ENCODE data around the gene FHDC1. TPM values are rescaled to one million over a fixed set of nuclear protein-coding genes. Genes with fewer than 3 reads are reported as not detected.

Gene FHDC1
- total RNA-seq, 1 donor from 2014 or later = 22.3 TPM

- Mint-ChIP-seq H3K27ac (ENCODE audit: unreplicated experiment) (no peak overlapping the region), H3K9me3 (ENCODE audit: unreplicated experiment) (no peaks in the 10 kb centered on the region), H3K36me3 (ENCODE audit: unreplicated experiment) (peaks cover 24% of the 10 kb centered on the region), H3K4me3 (ENCODE audit: unreplicated experiment) (no peak overlapping the region), H3K4me1 (ENCODE audit: unreplicated experiment) (peaks cover 13% of the 10 kb centered on the region), H3K27me3 (ENCODE audit: unreplicated experiment) (no peaks in the 10 kb centered on the region)
- no peak for DNase-seq (ENCODE audit: extremely low spot score, unreplicated experiment)
- TF ChIP-seq CTCF (IDR thresholded peaks at IDR 0.05) = no peak
These were observed 43.7 kb downstream of the FHDC1 start for GRCh38 chr4:152979731-152980330.

- H3K36me3 Mint-ChIP-seq (ENCODE audit: unreplicated experiment) = peaks cover 14% of the 10 kb centered on the region
- no peaks in the 10 kb centered on the region for H3K27me3 Mint-ChIP-seq (ENCODE audit: unreplicated experiment)
- H3K4me3 Mint-ChIP-seq (ENCODE audit: unreplicated experiment) = no peak overlapping the region
- H3K4me1 Mint-ChIP-seq (ENCODE audit: unreplicated experiment) = peaks cover 13% of the 10 kb centered on the region
- TF ChIP-seq CTCF (IDR thresholded peaks at IDR 0.05) = no peak
- no peak overlapping the region for H3K27ac Mint-ChIP-seq (ENCODE audit: unreplicated experiment)
- no peaks in the 10 kb centered on the region for H3K9me3 Mint-ChIP-seq (ENCODE audit: unreplicated experiment)
- DNase-seq (ENCODE audit: extremely low spot score, unreplicated experiment) = no peak
These were observed 45.2 kb downstream of the FHDC1 start for GRCh38 chr4:152981278-152981677.

- Mint-ChIP-seq H3K4me1 (ENCODE audit: unreplicated experiment) (peaks cover 13% of the 10 kb centered on the region), H3K27ac (ENCODE audit: unreplicated experiment) (no peak overlapping the region), H3K9me3 (ENCODE audit: unreplicated experiment) (no peaks in the 10 kb centered on the region), H3K36me3 (ENCODE audit: unreplicated experiment) (peaks cover 10% of the 10 kb centered on the region), H3K27me3 (ENCODE audit: unreplicated experiment) (no peaks in the 10 kb centered on the region), H3K4me3 (ENCODE audit: unreplicated experiment) (no peak overlapping the region)
- TF ChIP-seq CTCF (IDR thresholded peaks at IDR 0.05) = no peak
- no peak for DNase-seq (ENCODE audit: extremely low spot score, unreplicated experiment)
These were observed 45.7 kb downstream of the FHDC1 start for GRCh38 chr4:152981842-152982241.

GRCh38 chr4:152983221-152983620 lies 47.1 kb downstream of the FHDC1 start:
- no peak for DNase-seq (ENCODE audit: extremely low spot score, unreplicated experiment)
- peaks cover 13% of the 10 kb centered on the region for H3K4me1 Mint-ChIP-seq (ENCODE audit: unreplicated experiment)
- H3K27ac Mint-ChIP-seq (ENCODE audit: unreplicated experiment) = no peak overlapping the region
- peaks cover 6% of the 10 kb centered on the region for H3K36me3 Mint-ChIP-seq (ENCODE audit: unreplicated experiment)
- no peaks in the 10 kb centered on the region for H3K9me3 Mint-ChIP-seq (ENCODE audit: unreplicated experiment)
- no peak for TF ChIP-seq CTCF (IDR thresholded peaks at IDR 0.05)
- H3K4me3 Mint-ChIP-seq (ENCODE audit: unreplicated experiment) = no peak overlapping the region
- H3K27me3 Mint-ChIP-seq (ENCODE audit: unreplicated experiment) = no peaks in the 10 kb centered on the region

GRCh38 chr4:152983774-152984411 lies 47.8 kb downstream of the FHDC1 start:
- no peak for DNase-seq (ENCODE audit: extremely low spot score, unreplicated experiment)
- TF ChIP-seq CTCF (IDR thresholded peaks at IDR 0.05) = no peak
- Mint-ChIP-seq H3K27me3 (ENCODE audit: unreplicated experiment) (no peaks in the 10 kb centered on the region), H3K4me3 (ENCODE audit: unreplicated experiment) (no peak overlapping the region), H3K36me3 (ENCODE audit: unreplicated experiment) (no peaks in the 10 kb centered on the region), H3K27ac (ENCODE audit: unreplicated experiment) (no peak overlapping the region), H3K9me3 (ENCODE audit: unreplicated experiment) (no peaks in the 10 kb centered on the region), H3K4me1 (ENCODE audit: unreplicated experiment) (peaks cover 13% of the 10 kb centered on the region)

Measured in osteocyte (in vitro differentiated cells).